H1 (cell line): ENCODE results near the gene ASL. TPM values are rescaled to one million over a fixed set of nuclear protein-coding genes. Genes with fewer than 3 reads are reported as not detected.

Source experiments
- CEBPB ChIP-seq: IDR thresholded peaks from 2 replicates; pipeline ENCODE4 v1.6.1; 2012; ENCODE audit warnings: low read depth, low read length
- KDM1A ChIP-seq: fragments of 200-600, 300-600 bp; sonication (generic); IDR thresholded peaks from 2 replicates; pipeline ENCODE4 v1.7.1; 2016; ENCODE audit warnings: mild to moderate bottlenecking, low read length, borderline replicate concordance
- SAP30 ChIP-seq: fragments of 300-600 bp; sonication (generic); IDR thresholded peaks from 2 replicates; pipeline ENCODE4 v1.7.1; 2012; ENCODE audit warnings: low read length, moderate library complexity, mild to moderate bottlenecking, inconsistent platforms; ENCODE audit not compliant: insufficient read depth, insufficient replicate concordance
- TEAD4 ChIP-seq: IDR thresholded peaks from 2 replicates; pipeline ENCODE4 v1.6.1; 2012; ENCODE audit warnings: low read depth, low read length, inconsistent platforms, mixed read lengths
- polyA plus RNA-seq, 7 experiments: library from polyadenylated mRNA; depleted of rRNA in 3 of 7; stranded (reverse) in 5 of 7; unstranded in 2 of 7; fragments of >200 nt in 5 of 7; fragments of 200-250 nt in 2 of 7; gene quantifications; 1 replicate in 5 of 7; 2 replicates in 1 of 7; 4 replicates in 1 of 7; pipeline versions ENCODE4 v1.2.1 to v1.2.3, GENCODE V29; 2011 to 2013; ENCODE audit warnings: missing spikeins in 2 of 7, mixed read lengths in 2 of 7
- total RNA-seq: library from RNA; stranded (reverse); fragmentation: NEBNext Ultra II Directional; extraction: Animal tissue kit (Norgen Biotek cat#: 25700); gene quantifications from 2 replicates; pipeline ENCODE4 v1.2.1, GENCODE V29; 2021

The ASL gene
- total and polyA plus RNA-seq, 2 of the 8 experiments (the other 6 are each of a cell fraction or from before 2014, with no cell fraction given), result 23.3 to 35.3 TPM

GRCh38 chr7:66050990-66051448 lies 24.6 kb upstream of the ASL start (continued):
- TF ChIP-seq SAP30 (no peak), CEBPB (no peak), KDM1A (no peak), TEAD4 (no peak)
- TF ChIP-seq, all 59 proteins: peak for 0
